CD4-positive, alpha-beta T cell treated with Interleukin-6 at 100 ng/mL for 8 hours (primary cell): ENCODE measurements around the gene MSI2.
A peak's percentile ranks its signal among the peaks of the same experiment; 100 is the strongest.
"Not testable (repeated sequence)": the region's sequence is repeated elsewhere in the genome, so short reads cannot be mapped to it uniquely, and the experiment has no call there.

ENCODE experiments used
- DNase-seq: peaks from one replicate; pipeline ENCODE4 v3.0.0-alpha.2; 2020; ENCODE audit warnings: mixed read lengths, low spot score

The MSI2 gene

DNA sequence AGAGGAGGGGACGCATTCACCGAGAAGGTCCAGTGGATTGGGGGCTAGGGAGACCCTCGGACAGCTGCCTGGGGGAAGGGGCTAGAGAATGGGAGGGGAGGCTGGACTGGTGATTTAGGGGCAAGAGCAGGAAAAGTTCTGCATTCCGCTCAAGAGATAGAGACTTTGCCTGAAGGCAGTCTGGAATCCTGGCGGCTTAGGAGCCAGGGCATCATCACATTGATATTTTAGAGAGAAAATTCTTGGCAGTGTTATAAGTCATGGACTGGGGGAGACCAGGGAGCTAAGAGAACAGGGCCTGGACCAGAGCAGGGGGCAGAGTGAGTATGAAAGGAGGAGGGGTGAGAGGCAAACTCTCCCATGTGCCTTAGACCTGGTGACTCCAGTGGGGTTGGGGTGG lies 35.8 kb downstream of the MSI2 start:
- DNase-seq: no peak

- no peak for DNase-seq
Observed at GRCh38 chr17:57293077-57293476, 36.8 kb downstream of the MSI2 start.

DNA sequence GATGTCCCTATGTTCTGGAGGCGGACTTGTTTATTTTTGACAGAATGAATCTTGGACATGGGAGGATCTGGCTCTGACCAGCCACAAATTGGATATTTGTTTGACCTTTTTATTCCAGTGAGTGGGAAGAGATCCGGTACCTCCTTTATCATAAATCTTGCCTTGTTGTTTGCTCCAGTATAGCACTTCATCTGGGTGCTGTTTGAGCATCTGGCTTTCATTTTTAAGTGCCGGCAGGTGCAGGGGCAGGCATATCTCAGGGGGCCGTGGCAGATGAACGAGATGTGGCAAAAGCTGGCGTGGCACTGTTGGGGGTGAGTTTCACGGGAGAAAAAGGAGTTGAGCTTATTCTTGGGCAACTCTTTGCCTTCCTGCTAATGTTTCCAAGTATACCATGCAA lies 37.8 kb downstream of the MSI2 start:
- DNase-seq: no peak

- peak; percentile 44 for DNase-seq
Observed at GRCh38 chr17:57294629-57295501, 38.5 kb downstream of the MSI2 start.

DNA sequence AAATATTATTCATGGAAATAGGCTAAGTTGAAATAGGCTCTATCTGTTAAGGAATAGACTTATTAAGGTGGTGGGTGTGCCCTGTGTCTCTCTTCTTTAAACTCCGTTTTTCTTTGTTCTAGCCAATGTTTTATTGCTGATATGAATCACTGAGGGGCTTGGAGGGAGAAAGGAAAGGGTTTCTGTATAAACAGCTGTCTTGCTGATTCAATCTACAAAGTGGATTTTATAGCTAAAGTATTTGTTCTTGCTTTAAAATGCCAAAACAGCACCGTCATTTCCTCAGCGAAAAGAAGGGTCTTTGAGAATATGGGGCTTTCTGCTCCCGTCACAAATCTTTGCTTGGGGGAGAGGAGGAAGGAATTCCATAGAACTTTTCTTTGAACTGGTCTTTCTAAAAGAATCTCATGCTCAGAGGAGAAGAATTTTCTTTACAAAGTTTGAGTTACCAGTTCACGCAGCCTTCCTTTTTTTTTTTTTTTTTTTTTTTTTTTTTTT lies 39.3 kb downstream of the MSI2 start:
- DNase-seq: no peak

DNA sequence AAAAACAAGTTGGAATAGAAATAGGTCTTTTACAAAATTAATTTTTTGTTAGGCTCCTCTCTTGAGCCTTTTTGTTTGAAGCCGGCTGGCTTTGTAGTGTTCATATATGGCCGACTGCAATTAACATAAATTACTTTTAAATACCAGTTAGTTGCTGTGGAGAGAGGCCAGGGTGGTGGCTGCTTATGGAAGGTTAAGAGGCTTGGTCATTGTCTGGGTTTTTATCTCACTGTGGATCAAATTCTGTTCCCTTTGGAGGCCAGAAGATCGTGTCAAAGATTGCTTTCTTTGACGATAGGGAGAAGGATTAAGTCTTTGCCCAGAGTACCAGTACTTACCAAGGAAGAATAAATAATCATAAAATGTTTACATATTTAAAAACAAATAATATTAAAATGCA lies 39.9 kb downstream of the MSI2 start:
- DNase-seq: no peak

DNA sequence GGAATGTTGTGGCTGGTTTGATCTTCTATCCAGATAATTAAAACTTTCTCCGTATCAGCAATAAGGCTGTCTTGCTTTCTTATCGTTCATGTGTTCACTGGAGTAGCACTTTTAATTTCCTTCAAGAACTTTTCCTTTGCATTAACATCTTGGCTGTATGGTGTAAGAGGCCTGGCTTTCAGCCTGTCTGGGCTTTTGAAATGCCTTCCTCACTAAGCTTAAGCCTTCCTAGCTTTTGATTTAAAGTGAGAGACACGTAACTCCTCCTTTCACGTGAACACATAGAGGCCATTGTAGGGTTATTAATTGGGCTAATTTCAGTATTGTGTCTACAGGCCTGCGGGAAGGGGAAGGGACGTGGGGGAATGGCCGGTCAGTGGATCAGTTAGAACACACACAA lies 42.9 kb downstream of the MSI2 start:
- DNase-seq: no peak

DNA sequence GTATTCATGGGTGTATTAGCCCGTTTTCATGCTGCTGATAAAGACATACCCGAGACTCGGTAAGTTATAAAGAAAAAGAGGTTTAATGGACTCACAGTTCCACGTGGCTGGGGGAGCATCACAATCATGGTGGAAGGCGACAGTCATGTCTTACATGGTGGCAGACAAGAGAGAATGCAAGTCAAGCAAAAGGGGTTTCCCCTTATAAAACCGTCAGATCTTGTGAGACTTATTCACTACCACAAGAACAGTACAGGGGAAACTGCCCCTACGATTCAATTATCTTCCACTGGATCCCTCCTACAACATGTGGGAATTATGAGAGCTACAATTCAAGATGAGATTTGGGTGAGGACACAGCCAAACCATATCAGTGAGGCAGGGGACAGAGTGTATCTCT lies 44.3 kb downstream of the MSI2 start:
- DNase-seq: not testable (repeated sequence)

GRCh38 chr17:57302690-57303465 lies 46.6 kb downstream of the MSI2 start:
- DNase-seq: no peak

GRCh38 chr17:57305144-57305728 lies 48.9 kb downstream of the MSI2 start:
- DNase-seq: no peak

DNA sequence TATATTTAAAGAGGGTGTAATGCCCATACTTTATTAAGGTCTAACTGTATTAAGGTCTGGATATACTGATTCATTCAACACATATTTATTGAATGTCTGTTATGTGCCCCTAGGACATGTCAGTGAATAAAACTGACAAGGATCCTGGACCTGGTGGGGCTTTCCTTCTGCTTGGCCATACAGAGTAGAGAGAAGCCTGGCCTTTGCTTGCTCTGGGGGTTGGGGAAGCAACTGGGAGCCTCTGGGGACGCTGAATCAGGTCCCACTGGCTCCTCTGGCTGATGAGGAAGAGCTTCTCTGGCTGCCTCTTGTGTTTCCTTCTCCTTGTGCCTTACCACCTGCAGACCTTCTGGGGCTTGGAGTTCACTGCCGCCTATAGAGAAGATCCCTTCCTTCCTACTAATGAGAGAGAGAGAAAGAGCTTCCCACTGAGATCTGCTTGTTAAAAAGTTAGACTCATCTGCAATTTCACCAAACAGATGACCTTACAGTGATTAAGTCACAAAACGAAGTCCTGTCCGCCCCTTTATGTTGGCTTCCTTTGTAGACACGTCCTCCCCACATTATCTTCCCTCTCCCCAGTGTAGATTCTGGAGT lies 49.7 kb downstream of the MSI2 start:
- no peak for DNase-seq

- DNase-seq: no peak
Observed at GRCh38 chr17:57308543-57309186, 52.3 kb downstream of the MSI2 start.

GRCh38 chr17:57309479-57309878 lies 53.2 kb downstream of the MSI2 start:
- no peak for DNase-seq

GRCh38 chr17:57311281-57312216 lies 55.2 kb downstream of the MSI2 start:
- DNase-seq: no peak

DNA sequence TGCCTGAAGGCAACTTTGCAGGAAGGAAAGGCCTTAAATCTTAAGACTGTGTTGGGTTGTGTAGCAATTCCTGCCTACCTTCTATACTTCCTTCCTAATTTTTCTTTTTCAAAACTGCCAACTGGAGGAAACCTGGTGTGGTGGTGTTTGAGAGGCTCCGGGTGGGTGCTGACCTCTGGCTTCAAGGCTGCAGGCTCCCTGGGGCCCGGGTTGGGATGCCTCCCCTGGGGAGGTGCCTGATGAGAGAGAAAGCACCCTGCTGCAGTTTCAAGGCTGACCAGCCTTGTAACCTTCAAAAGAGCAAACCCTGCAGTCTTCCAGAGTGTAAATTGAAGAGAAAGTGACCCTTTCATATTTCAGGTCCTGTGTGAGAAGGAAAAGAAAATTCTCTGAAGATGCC lies 55.9 kb downstream of the MSI2 start:
- DNase-seq: no peak

GRCh38 chr17:57313097-57313835 lies 56.9 kb downstream of the MSI2 start:
- DNase-seq: no peak

DNA sequence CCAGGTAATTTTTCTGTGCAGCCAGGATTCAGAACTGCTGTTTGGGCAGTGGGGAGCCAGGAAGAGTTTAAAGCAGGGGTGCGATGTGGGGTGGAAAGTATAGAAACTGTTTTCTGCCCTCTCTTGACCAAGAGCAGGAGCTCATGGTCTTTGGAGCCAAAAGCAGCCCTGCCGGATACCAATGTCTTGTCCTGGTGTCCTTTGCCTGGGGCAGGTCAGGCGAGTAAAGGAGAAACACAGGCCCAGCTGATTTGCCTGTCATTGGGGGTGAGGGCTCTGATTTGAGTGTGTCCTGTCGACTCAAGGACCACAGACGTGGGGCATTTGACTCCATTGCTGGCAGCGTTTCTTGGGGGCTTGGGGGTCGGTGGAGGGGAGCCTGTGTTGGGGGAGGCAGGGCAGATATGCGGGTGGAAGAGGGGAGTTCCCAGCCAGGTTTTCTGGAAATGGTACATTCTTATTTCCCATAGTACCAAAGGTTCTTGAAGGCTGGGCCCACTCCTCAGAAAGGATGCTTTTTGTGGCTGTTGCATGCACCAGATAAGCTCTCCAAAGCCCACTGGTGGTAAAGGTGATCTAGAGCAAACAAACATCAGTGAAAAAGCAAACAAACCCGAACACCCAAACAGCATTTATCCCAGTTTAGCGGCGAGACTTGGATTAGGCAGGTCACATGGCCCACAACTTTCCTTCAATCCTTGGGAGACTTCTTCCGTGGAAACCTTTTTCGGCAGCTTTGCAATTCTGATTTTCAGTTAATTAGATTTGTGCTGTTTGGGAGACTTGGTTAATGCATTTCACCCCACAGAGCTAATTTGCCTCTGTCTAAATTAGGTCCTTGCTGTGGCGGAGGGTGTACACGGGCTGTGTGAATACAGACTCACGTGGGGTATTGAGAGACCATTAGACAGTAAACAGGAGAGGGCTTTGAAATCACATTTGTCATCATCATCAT lies 59.0 kb downstream of the MSI2 start:
- DNase-seq: no peak

GRCh38 chr17:57316361-57316760 lies 60.0 kb downstream of the MSI2 start:
- DNase-seq: no peak

GRCh38 chr17:57317079-57317478 lies 60.8 kb downstream of the MSI2 start:
- DNase-seq: no peak
